Epidermal melanocyte (primary cell): ENCODE data around the gene ZSCAN31.
"Not testable (repeated sequence)": the region's sequence is repeated elsewhere in the genome, so short reads cannot be mapped to it uniquely, and the experiment has no call there.

Source experiments
- DNase-seq: peaks from one replicate; pipeline ENCODE4 v3.0.0; 2011; ENCODE audit warnings: low spot score; ENCODE audit not compliant: insufficient read length

The ZSCAN31 gene

GRCh38 chr6:28335564-28336283, at the start of gene ZSCAN31:
ZSCAN31 (minus strand) TSS chr6:28336148; CDS start chr6:28329683, 6,465 bp downstream.
- peak; percentile 66 for DNase-seq

- no peak for DNase-seq
Observed at GRCh38 chr6:28384143-28384533, 48.2 kb upstream of the ZSCAN31 start.

GRCh38 chr6:28383235-28384142, 47.5 kb upstream of the ZSCAN31 start:
- peak; percentile 33 for DNase-seq

GRCh38 chr6:28380381-28380780, 44.4 kb upstream of the ZSCAN31 start:
- no peak for DNase-seq

- DNase-seq: no peak
Observed at GRCh38 chr6:28378644-28379043, 42.7 kb upstream of the ZSCAN31 start.

GRCh38 chr6:28377879-28378278, 41.9 kb upstream of the ZSCAN31 start:
- DNase-seq: no peak

GRCh38 chr6:28373925-28374324, 38.0 kb upstream of the ZSCAN31 start:
- DNase-seq: no peak

GRCh38 chr6:28371706-28372451, 35.9 kb upstream of the ZSCAN31 start:
- DNase-seq: no peak

- no peak for DNase-seq
Observed at GRCh38 chr6:28371280-28371679, 35.3 kb upstream of the ZSCAN31 start.

GRCh38 chr6:28370440-28370839, 34.5 kb upstream of the ZSCAN31 start:
- no peak for DNase-seq

GRCh38 chr6:28369463-28369862, 33.5 kb upstream of the ZSCAN31 start:
- no peak for DNase-seq

GRCh38 chr6:28368522-28368921, 32.6 kb upstream of the ZSCAN31 start:
- DNase-seq: no peak

- DNase-seq: not testable (repeated sequence)
Observed at GRCh38 chr6:28365590-28365989, 29.6 kb upstream of the ZSCAN31 start.

GRCh38 chr6:28360961-28361360, 25.0 kb upstream of the ZSCAN31 start:
- DNase-seq: no peak

- not testable (repeated sequence) for DNase-seq
Observed at GRCh38 chr6:28359562-28359961, 23.6 kb upstream of the ZSCAN31 start.

- no peak for DNase-seq
Observed at GRCh38 chr6:28357036-28357435, 21.1 kb upstream of the ZSCAN31 start.

- no peak for DNase-seq
Observed at GRCh38 chr6:28356666-28357020, 20.7 kb upstream of the ZSCAN31 start.

- DNase-seq: peak; percentile 57
Observed at GRCh38 chr6:28355743-28356665, 20.1 kb upstream of the ZSCAN31 start.

GRCh38 chr6:28354688-28355554, 19.0 kb upstream of the ZSCAN31 start:
- DNase-seq: no peak
